Esophagus (tissue), 2 donors: Measurements from ENCODE around the gene CILP2. TPM values are rescaled to one million over a fixed set of nuclear protein-coding genes. Genes with fewer than 3 reads are reported as not detected.

Source experiments
- H3K27ac ChIP-seq, 2 donors: one replicate each; pipeline ENCODE4 v1.5.1; 2013; ENCODE audit warnings: low read depth in 2 of 2, mild to moderate bottlenecking in 2 of 2, inconsistent platforms in 1 of 2, low read length in 1 of 2, moderate library complexity in 1 of 2
- H3K27me3 ChIP-seq, 2 donors: one replicate each; pipeline ENCODE4 v1.6.1; 2013; ENCODE audit warnings: low read length in 2 of 2, control low read depth in 1 of 2, mild to moderate bottlenecking in 1 of 2; ENCODE audit not compliant: insufficient read depth in 2 of 2, control insufficient read depth in 1 of 2
- H3K36me3 ChIP-seq, 2 donors: one replicate each; pipeline ENCODE4 v1.6.1; 2013; ENCODE audit warnings: low read length in 1 of 2; ENCODE audit not compliant: control insufficient read depth in 2 of 2, insufficient read depth in 2 of 2
- H3K4me1 ChIP-seq, 2 donors: one replicate each; pipeline ENCODE4 v1.6.1; 2013; ENCODE audit warnings: low read length in 1 of 2; ENCODE audit not compliant: control insufficient read depth in 2 of 2, insufficient read depth in 2 of 2
- H3K4me3 ChIP-seq, 2 donors: one replicate each; pipeline ENCODE4 v1.5.1; 2013; ENCODE audit warnings: low read length in 2 of 2, mild to moderate bottlenecking in 2 of 2, low read depth in 1 of 2, moderate library complexity in 1 of 2
- H3K9me3 ChIP-seq, 2 donors: one replicate each; pipeline ENCODE4 v1.6.1; 2013; ENCODE audit warnings: mild to moderate bottlenecking in 2 of 2, low read depth in 1 of 2, low read length in 1 of 2, moderate library complexity in 1 of 2; ENCODE audit not compliant: control insufficient read depth in 2 of 2, insufficient read depth in 1 of 2
- WGBS, 2 donors: extraction: QIAGEN DNeasy Blood & Tissue Kit; methylation state at CpG; one replicate each; pipeline ENCODE4 v1.1.7; 2013; 5-methylcytosine and 5-hydroxymethylcytosine counted together
- polyA plus RNA-seq, 2 donors: library from polyadenylated mRNA; stranded (reverse); fragments of 200-250 nt; gene quantifications; one replicate each; pipeline ENCODE4 v1.2.3, GENCODE V29; 2013
- donor health status: healthy with polysubstance abuse.
- donor health status: Bipolar disorder and iron deficiency.

CILP2 gene
- polyA plus RNA-seq, 2 donors, result 0.01 to 0.02 TPM

GRCh38 chr19:19495614-19496603 lies 42.2 kb upstream of the CILP2 start:
- H3K4me1 ChIP-seq, result no peaks in the 10 kb centered on the region
- 91 to 94% methylated on average over 30 of the region's 30 CpGs for WGBS, 2 donors
- no peak overlapping the region for H3K27ac ChIP-seq
- no peaks in the 10 kb centered on the region for H3K27me3 ChIP-seq
- H3K4me3 ChIP-seq, result no peak overlapping the region
- peaks cover 14 to 63% of the 10 kb centered on the region in 2 donors for H3K36me3 ChIP-seq
- no peaks in the 10 kb centered on the region for H3K9me3 ChIP-seq

GRCh38 chr19:19498255-19498991 lies 39.6 kb upstream of the CILP2 start:
- Histone ChIP-seq H3K27ac (no peak overlapping the region), H3K36me3 (peaks cover 29 to 72% of the 10 kb centered on the region in 2 donors), H3K4me3 (no peak overlapping the region), H3K4me1 (no peaks in the 10 kb centered on the region), H3K9me3 (no peaks in the 10 kb centered on the region), H3K27me3 (no peaks in the 10 kb centered on the region)
- WGBS, 2 donors, result 94 to 95% methylated on average over 33 of the region's 33 CpGs

DNA sequence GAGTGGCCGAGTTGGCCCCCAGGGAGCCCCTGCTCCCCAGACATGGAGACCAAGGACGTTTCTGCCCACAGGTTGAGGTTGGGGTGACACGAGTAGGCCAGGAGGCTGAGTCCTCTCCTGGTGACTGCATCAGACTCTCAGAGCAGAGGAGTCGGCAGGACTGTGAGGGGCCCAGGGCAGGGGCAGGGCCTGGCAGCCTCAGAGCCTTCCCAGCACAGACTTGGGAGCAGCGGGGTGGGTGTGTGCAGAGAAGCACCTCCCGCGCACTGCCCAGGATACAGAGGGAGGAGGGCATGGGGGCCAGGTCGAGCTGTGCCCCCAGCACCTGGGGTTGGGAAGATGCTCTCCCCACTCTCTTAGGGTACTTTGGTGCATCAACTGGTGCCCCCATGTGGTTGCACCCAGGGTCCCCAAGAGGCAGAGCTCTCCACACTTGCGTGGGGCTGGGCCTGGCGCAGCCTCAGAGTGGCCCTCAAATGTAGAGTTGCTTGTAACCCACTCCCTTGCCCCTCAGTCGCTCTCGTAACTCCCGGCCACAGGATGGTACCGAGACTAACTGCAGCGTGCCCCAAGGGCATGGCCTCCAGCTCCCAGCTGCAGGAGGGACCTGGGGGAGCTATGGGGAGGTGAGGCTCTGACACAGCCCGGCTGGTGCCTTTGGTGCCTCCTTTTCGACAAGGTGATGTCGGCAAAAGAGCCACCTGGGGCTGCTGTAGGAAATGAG lies 38.6 kb upstream of the CILP2 start:
- Histone ChIP-seq H3K9me3 (no peaks in the 10 kb centered on the region), H3K4me1 (no peaks in the 10 kb centered on the region), H3K27me3 (no peaks in the 10 kb centered on the region), H3K27ac (no peak overlapping the region), H3K36me3 (peaks cover 29 to 71% of the 10 kb centered on the region in 2 donors), H3K4me3 (no peak overlapping the region)
- WGBS, 2 donors, result 88 to 89% methylated on average over 17 to 18 of the region's 18 CpGs

DNA sequence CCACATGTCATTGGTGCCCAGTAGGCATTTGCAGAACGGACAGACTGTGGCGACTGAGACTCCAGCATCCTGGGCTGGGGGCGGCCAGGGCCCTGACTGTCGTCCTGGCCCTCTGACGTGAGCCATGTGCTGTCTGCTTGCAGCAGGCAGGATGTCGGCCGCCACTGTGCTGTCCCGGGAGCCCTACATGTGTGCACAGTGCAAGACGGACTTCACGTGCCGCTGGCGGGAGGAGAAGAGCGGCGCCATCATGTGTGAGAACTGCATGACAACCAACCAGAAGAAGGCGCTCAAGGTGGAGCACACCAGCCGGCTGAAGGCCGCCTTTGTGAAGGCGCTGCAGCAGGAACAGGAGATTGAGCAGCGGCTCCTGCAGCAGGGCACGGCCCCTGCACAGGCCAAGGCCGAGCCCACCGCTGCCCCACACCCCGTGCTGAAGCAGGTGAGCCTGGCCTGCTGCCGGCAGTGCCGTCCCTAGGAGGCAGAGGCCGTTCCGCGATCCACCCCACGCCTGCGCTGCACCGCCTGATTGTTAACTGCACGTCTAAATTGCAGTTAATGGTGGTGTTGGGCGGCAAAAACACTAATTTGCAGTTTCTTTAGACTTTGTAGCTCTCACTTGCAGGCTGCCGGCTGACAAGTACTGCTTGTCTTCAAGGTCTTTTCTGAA lies 37.0 kb upstream of the CILP2 start:
- no peak overlapping the region for H3K4me3 ChIP-seq
- no peaks in the 10 kb centered on the region for H3K27me3 ChIP-seq
- no peaks in the 10 kb centered on the region for H3K9me3 ChIP-seq
- WGBS, 2 donors, result 91% methylated on average over 34 of the region's 34 CpGs
- no peaks in the 10 kb centered on the region for H3K4me1 ChIP-seq
- H3K36me3 ChIP-seq, result peaks cover 34 to 74% of the 10 kb centered on the region in 2 donors
- H3K27ac ChIP-seq, result no peak overlapping the region

DNA sequence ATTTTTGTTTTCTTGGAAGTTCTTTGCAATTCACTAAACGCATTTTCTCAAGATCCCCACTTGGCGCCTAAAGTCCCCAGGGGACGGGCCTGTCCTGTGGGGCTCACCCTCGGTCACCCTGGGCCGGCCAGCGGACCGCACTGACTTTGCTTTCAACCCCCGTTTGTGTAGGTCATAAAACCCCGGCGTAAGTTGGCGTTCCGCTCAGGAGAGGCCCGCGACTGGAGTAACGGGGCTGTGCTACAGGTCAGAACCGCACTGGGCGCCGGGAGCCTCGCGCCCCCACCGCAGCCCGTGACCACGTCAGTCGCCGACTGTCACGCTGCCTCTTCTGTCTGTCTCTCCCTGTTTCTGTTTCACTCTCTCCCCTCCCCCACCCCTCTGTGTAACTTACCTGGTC lies 36.3 kb upstream of the CILP2 start:
- 96% methylated on average over 26 of the region's 26 CpGs for WGBS, 2 donors

GRCh38 chr19:19502281-19502680 lies 35.8 kb upstream of the CILP2 start:
- H3K9me3 ChIP-seq, result no peaks in the 10 kb centered on the region
- no peaks in the 10 kb centered on the region for H3K27me3 ChIP-seq
- WGBS, 2 donors, result 94 to 95% methylated on average over 19 of the region's 19 CpGs
- peaks cover 31 to 72% of the 10 kb centered on the region in 2 donors for H3K36me3 ChIP-seq
- H3K4me1 ChIP-seq, result no peaks in the 10 kb centered on the region
- H3K27ac ChIP-seq, result no peak overlapping the region
- H3K4me3 ChIP-seq, result no peak overlapping the region

More for the DNA sequence above, 36.3 kb upstream of the CILP2 start:
- Histone ChIP-seq H3K36me3 (peaks cover 31 to 71% of the 10 kb centered on the region in 2 donors), H3K4me3 (no peak overlapping the region), H3K27me3 (no peaks in the 10 kb centered on the region), H3K27ac (no peak overlapping the region), H3K4me1 (no peaks in the 10 kb centered on the region), H3K9me3 (no peaks in the 10 kb centered on the region)

- H3K36me3 ChIP-seq, result peaks cover 31 to 72% of the 10 kb centered on the region in 2 donors
Observed at GRCh38 chr19:19502808-19503602, 35.1 kb upstream of the CILP2 start.

DNA sequence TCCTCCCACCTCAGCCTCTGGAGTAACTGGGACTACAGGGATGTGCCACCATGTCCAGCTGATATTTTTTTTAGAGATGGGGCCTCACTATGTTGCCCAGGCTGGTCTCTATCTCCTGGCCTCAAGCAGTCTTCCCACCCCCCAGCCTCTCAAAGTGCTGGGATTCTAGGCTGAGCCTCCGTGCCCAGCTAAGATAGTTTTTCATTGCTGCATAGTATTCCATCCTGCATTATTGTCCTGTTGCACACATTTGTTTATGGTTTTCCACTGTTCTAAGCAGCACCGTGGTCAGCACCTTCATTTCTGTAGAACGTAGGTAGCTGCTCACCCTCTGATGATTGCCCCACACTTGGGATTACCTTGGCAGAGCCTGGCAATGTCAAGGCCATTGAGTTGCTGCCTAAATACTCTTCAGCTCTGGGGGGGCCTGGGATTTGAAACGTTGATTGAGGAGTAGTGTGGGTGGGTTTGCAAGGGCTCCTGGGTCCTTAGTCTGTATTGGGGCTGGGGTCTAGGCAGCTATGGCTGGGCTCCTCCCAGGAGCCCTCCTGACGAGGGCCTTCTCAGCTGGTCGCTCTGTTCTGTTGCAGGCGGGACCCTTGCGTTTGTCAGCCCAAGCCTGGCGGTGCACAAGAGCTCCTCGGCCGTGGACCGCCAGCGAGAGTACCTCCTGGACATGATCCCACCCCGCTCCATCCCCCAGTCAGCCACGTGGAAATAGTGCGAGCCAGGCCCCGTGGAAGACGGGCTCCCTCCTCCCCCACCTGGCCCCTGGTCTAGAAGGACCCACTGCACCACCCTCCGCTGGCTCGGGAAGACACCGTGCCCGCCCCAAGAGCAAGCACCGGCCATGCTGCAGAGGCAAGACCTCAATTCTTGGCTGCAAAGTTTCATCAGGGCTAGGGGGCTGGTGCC lies 33.1 kb upstream of the CILP2 start:
- Histone ChIP-seq H3K27me3 (no peaks in the 10 kb centered on the region), H3K27ac (no peak overlapping the region), H3K4me3 (no peak overlapping the region), H3K9me3 (no peaks in the 10 kb centered on the region), H3K36me3 (peaks cover 28 to 55% of the 10 kb centered on the region in 2 donors), H3K4me1 (peaks cover 0 to 2% of the 10 kb centered on the region in 2 donors)
- 91 to 95% methylated on average over 23 of the region's 23 CpGs for WGBS, 2 donors

More at GRCh38 chr19:19502808-19503602, 35.1 kb upstream of the CILP2 start:
- H3K4me1 ChIP-seq, result no peaks in the 10 kb centered on the region
- peak overlapping the region in 1 of 2 donors; percentile 25 for H3K27ac ChIP-seq
- no peak overlapping the region for H3K4me3 ChIP-seq
- 81 to 86% methylated on average over 18 of the region's 18 CpGs for WGBS, 2 donors
- no peaks in the 10 kb centered on the region for H3K27me3 ChIP-seq
- H3K9me3 ChIP-seq, result no peaks in the 10 kb centered on the region
